Osteocyte (in vitro differentiated cells): Measurements from ENCODE around the gene BOD1L1. TPM values are rescaled to one million over a fixed set of nuclear protein-coding genes. Genes with fewer than 3 reads are reported as not detected.

Experiments used
- DNase-seq: peaks from one replicate; pipeline ENCODE4 v3.0.0; 2021; ENCODE audit warnings: mixed read lengths; ENCODE audit not compliant: unreplicated experiment; ENCODE audit errors: extremely low spot score
- H3K27ac Mint-ChIP-seq: one replicate; pipeline ENCODE4 v1.8.0; 2021; ENCODE audit warnings: mild to moderate bottlenecking, mixed read lengths; ENCODE audit not compliant: unreplicated experiment
- H3K27me3 Mint-ChIP-seq: one replicate; pipeline ENCODE4 v1.8.0; 2021; ENCODE audit warnings: mixed read lengths; ENCODE audit not compliant: unreplicated experiment
- H3K36me3 Mint-ChIP-seq: one replicate; pipeline ENCODE4 v1.8.0; 2021; ENCODE audit warnings: mixed read lengths; ENCODE audit not compliant: unreplicated experiment
- H3K4me1 Mint-ChIP-seq: one replicate; pipeline ENCODE4 v1.8.0; 2021; ENCODE audit warnings: mixed read lengths; ENCODE audit not compliant: unreplicated experiment
- H3K4me3 Mint-ChIP-seq: one replicate; pipeline ENCODE4 v1.8.0; 2021; ENCODE audit warnings: mild to moderate bottlenecking, moderate library complexity, mixed read lengths; ENCODE audit not compliant: unreplicated experiment
- H3K9me3 Mint-ChIP-seq: one replicate; pipeline ENCODE4 v1.8.0; 2021; ENCODE audit warnings: mixed read lengths; ENCODE audit not compliant: unreplicated experiment
- CTCF ChIP-seq: fragments of 200-600 bp; sonication (generic); IDR thresholded peaks from 2 replicates; pipeline ENCODE4 v1.5.0; 2021; ENCODE audit warnings: antibody characterized with exemption, mild to moderate bottlenecking, moderate library complexity
- microRNA-seq: library from miRNA; unstranded; fragments of <30 nt; microRNA quantifications from one replicate; pipeline ENCODE4 v1.1.0, GENCODE V29; 2020; ENCODE audit not compliant: unreplicated experiment
- total RNA-seq: library from RNA; stranded (reverse); gene quantifications from 2 replicates; pipeline ENCODE4 v1.2.1, GENCODE V29; 2021

BOD1L1 gene
- total RNA-seq, 1 donor from 2014 or later: 41.6 TPM

- Mint-ChIP-seq H3K9me3 (no peaks in the 10 kb centered on the region), H3K4me3 (no peak overlapping the region), H3K36me3 (no peaks in the 10 kb centered on the region), H3K27ac (no peak overlapping the region), H3K4me1 (no peaks in the 10 kb centered on the region), H3K27me3 (peaks cover 57% of the 10 kb centered on the region)
- DNase-seq: peak; percentile 75
- TF ChIP-seq CTCF: no peak
Observed at GRCh38 chr4:13523591-13524503, 103.7 kb downstream of the BOD1L1 start.

GRCh38 chr4:13523105-13523477 lies 104.4 kb downstream of the BOD1L1 start:
- DNase-seq: no peak
- no peaks in the 10 kb centered on the region for H3K36me3 Mint-ChIP-seq
- no peak overlapping the region for H3K4me3 Mint-ChIP-seq
- H3K4me1 Mint-ChIP-seq: no peaks in the 10 kb centered on the region
- no peak overlapping the region for H3K27ac Mint-ChIP-seq
- H3K9me3 Mint-ChIP-seq: no peaks in the 10 kb centered on the region
- TF ChIP-seq CTCF: no peak
- peaks cover 51% of the 10 kb centered on the region for H3K27me3 Mint-ChIP-seq

- peaks cover 54% of the 10 kb centered on the region for H3K27me3 Mint-ChIP-seq
- no peak for TF ChIP-seq CTCF
- H3K27ac Mint-ChIP-seq: no peak overlapping the region
- H3K4me1 Mint-ChIP-seq: no peaks in the 10 kb centered on the region
- H3K4me3 Mint-ChIP-seq: no peak overlapping the region
- no peaks in the 10 kb centered on the region for H3K36me3 Mint-ChIP-seq
- H3K9me3 Mint-ChIP-seq: no peaks in the 10 kb centered on the region
- DNase-seq: peak; percentile 82
Observed at GRCh38 chr4:13522282-13523104, 105.0 kb downstream of the BOD1L1 start.

GRCh38 chr4:13521047-13521446 lies 106.5 kb downstream of the BOD1L1 start:
- Mint-ChIP-seq H3K4me3 (no peak overlapping the region), H3K4me1 (no peaks in the 10 kb centered on the region), H3K27me3 (peaks cover 40% of the 10 kb centered on the region), H3K27ac (no peak overlapping the region), H3K9me3 (no peaks in the 10 kb centered on the region), H3K36me3 (no peaks in the 10 kb centered on the region)
- no peak for DNase-seq
- no peak for TF ChIP-seq CTCF

Small RNAs within 50 kb of the gene (microRNA-seq; reads per million reads assigned to microRNA genes)
- gene MIR5091: not detected

Other genes starting within 250 kb of the BOD1L1 start
- 13.2 and 16.2 TPM in 2 replicates for gene RAB28, start 143.4 kb downstream of the BOD1L1 start, total RNA-seq
- 2.7 and 2.9 TPM in 2 replicates for gene NKX3-2, start 83.2 kb downstream of the BOD1L1 start, total RNA-seq